A673 (cell line): ENCODE data around the gene NCAPH2. TPM values are rescaled to one million over a fixed set of nuclear protein-coding genes. Genes with fewer than 3 reads are reported as not detected.

Source experiments
- BruUV-seq: library from RNA; stranded (reverse); fragments of 400-500 nt; replicated peaks from 2 replicates; lab custom pipeline; 2021; lab: Mats Ljungman, UMichigan
- CTCF ChIA-PET: fragments of 300-600 bp; sonication (Branson Sonifier 250); formaldehyde crosslinking; loops from one replicate; lab custom pipeline; 2022; ENCODE audit warnings: antibody characterized with exemption; lab: Charles Lee
- POLR2A ChIA-PET: fragments of 300-600 bp; sonication (Branson Sonifier 250); formaldehyde crosslinking; loops from one replicate; lab custom pipeline; 2022; ENCODE audit warnings: antibody characterized with exemption; ENCODE audit not compliant: low non-redundant PET; lab: Charles Lee
- DNase-seq: peaks from one replicate; pipeline ENCODE4 v3.0.0-alpha.2; 2015; ENCODE audit warnings: low spot score
- H3K27ac ChIP-seq: fragments of 200-600 bp; sonication (generic); 2 replicates; pipeline ENCODE4 v1.5.1; 2016; ENCODE audit warnings: mixed run types, low read depth, mild to moderate bottlenecking, mixed read lengths, antibody characterized with exemption, low read length; ENCODE audit not compliant: poor library complexity, severe bottlenecking
- H3K27me3 ChIP-seq: fragments of 200-600 bp; sonication (generic); replicated peaks from 2 replicates; pipeline ENCODE4 v1.6.1; 2017; ENCODE audit warnings: mixed run types, low read depth, mild to moderate bottlenecking, mixed read lengths, antibody characterized with exemption, low read length; ENCODE audit not compliant: insufficient read depth, poor library complexity
- H3K36me3 ChIP-seq: fragments of 200-600 bp; sonication (generic); 2 replicates; pipeline ENCODE4 v1.6.1; 2016; ENCODE audit warnings: mixed run types, mild to moderate bottlenecking, mixed read lengths, antibody characterized with exemption, low read length; ENCODE audit not compliant: insufficient read depth, poor library complexity, severe bottlenecking
- H3K4me1 ChIP-seq: fragments of 200-600 bp; sonication (generic); 2 replicates; pipeline ENCODE4 v1.6.1; 2017; ENCODE audit warnings: mixed run types, mild to moderate bottlenecking, mixed read lengths, antibody characterized with exemption, low read length; ENCODE audit not compliant: insufficient read depth, poor library complexity, severe bottlenecking
- H3K4me3 ChIP-seq: fragments of 200-600 bp; sonication (generic); 2 replicates; pipeline ENCODE4 v1.5.1; 2016; ENCODE audit warnings: low read depth, mixed run types, mild to moderate bottlenecking, mixed read lengths, low read length; ENCODE audit not compliant: poor library complexity, severe bottlenecking
- H3K9me3 ChIP-seq: fragments of 200-600 bp; sonication (generic); 2 replicates; pipeline ENCODE4 v1.6.1; 2016; ENCODE audit warnings: mixed run types, low read depth, mild to moderate bottlenecking, mixed read lengths, antibody characterized with exemption, low read length; ENCODE audit not compliant: poor library complexity, severe bottlenecking
- EZH2 ChIP-seq: fragments of 200-600 bp; sonication (generic); IDR thresholded peaks from 2 replicates; pipeline ENCODE4 v1.6.1; 2017; ENCODE audit warnings: borderline replicate concordance, low read depth, mild to moderate bottlenecking, mixed read lengths, antibody characterized with exemption, low read length; ENCODE audit not compliant: poor library complexity, severe bottlenecking
- intact Hi-C: fragments of 100-400 bp; cut with micrococcal nuclease; formaldehyde crosslinking; loops from one replicate; pipeline ENCODE4 v1.10.0; 2022; ENCODE audit not compliant: unreplicated experiment
- total RNA-seq: library from RNA; stranded (reverse); gene quantifications from 2 replicates; pipeline ENCODE4 v1.2.3, GENCODE V29; 2021
- TF ChIP-seq, protein P1 (sequence below): fragments of 300-800, 200-600 bp; sonication (generic); conservative IDR thresholded peaks from 2 replicates; pipeline ENCODE4 v1.5.1; 2017; ENCODE audit warnings: low read depth, mild to moderate bottlenecking, antibody characterized with exemption, low read length, moderate library complexity, mixed read lengths

Gene NCAPH2
- total RNA-seq, 1 experiment from 2014 or later, result 135 TPM

DNA sequence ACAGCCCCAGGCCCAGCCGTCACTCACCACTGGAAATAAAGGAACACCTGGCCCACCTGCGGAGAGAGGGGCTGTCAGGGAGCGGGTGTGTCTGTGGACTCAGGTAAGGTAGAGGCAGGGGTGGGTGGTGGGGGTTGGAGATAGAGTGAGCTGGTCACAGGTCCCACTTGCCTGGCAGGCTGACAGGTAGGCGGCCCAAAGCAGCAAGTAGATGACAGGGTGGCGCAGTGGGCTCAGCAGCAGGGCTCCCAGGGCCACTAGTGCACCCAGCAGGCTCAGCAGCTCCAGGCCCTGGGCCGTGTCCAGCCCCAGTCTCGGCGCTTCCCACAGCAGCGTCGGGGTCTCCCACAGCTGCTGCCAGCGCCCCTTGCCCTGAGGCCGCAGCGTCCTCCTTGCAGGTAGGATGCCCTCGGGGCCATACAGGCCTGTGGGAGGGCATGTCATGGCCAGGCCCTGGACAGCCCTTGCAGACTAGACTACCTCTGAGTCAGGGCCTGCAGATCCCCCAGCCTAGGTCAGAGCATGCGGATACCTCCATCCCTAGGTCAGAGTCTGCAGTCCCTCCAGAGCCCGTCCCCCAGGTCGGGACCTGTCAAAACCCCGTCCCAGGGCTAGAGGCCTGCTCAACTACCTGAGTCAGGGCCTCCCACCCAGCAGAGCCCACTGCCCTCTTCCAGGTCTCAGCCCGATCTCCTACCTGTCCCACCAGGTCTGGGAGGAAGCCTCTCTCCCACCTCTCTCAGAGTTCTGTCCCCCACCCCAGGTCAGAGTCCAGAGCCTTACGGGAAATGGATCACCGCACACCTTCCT, 1.2 kb upstream of the NCAPH2 start:
- H3K36me3 ChIP-seq, result peaks cover 35% of the 10 kb centered on the region
- no peaks in the 10 kb centered on the region for H3K27me3 ChIP-seq
- ChIA-PET POLR2A (no interaction called here), CTCF (interaction anchor here (1.2 kb wide), 1 partner anchor 114 kb away, joined by 3 read pairs; no protein-coding TSS in a partner anchor)
- no peak for DNase-seq
- H3K27ac ChIP-seq, result peak overlapping the region; percentile 88
- H3K9me3 ChIP-seq, result no peaks in the 10 kb centered on the region
- peak overlapping the region; percentile 99 for H3K4me3 ChIP-seq
- intact Hi-C loops, result no loop called here
- peaks cover 18% of the 10 kb centered on the region for H3K4me1 ChIP-seq
- TSS peak; percentile 44 for BruUV-seq
- no peak for TF ChIP-seq EZH2

DNA sequence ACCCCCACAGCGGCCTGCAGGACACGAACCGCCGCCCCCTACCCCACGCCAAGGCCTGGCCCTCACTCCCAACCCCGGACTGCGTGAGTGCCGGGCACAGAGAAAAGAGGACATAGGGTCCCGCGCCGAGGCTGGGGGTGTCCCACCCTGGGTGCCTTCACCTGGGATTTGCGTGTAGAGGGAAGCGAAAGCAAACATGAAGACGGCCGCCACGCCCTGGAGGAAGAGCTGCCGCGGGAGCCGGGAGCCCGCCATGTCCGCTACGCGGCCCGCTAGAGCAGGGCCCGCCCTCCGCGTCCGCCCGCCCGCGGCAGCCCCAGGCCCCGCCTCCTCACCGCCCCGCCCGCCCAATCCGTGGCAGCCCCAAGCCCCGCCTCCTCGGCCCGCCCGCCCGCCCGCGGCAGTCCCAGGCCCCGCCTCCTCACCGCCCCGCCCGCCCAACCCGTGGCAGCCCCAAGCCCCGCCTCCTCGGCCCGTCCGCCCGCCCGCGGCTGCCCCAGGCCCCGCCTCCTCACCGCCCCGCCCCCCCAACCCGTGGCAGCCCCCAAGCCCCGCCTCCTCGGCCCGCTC, 518 bp upstream of the NCAPH2 start, which contains the start of gene LMF2:
Gene LMF2, minus strand, starts transcription at position 282 of the 570 bp plus-strand sequence. Its CDS starts 27 bp downstream, at position 255.
- intact Hi-C loops, result no loop called here
- ChIA-PET CTCF (interaction anchor here (0.7 to 1.2 kb wide), 4 partner anchors 9 to 113 kb away, joined by 3 to 8 read pairs (median 4); partner anchors contain the start of genes SCO2 and SYCE3), POLR2A (interaction anchor here (0.8 kb wide), 1 partner anchor 15 kb away, joined by 4 read pairs; no protein-coding TSS in a partner anchor)
- no peak for DNase-seq
- Histone ChIP-seq H3K27me3 (no peaks in the 10 kb centered on the region), H3K36me3 (peaks cover 40% of the 10 kb centered on the region), H3K27ac (peak within 1 kb of the TSS; percentile 95), H3K4me3 (peak within 1 kb of the TSS; percentile 99), H3K9me3 (no peaks in the 10 kb centered on the region), H3K4me1 (peaks cover 18% of the 10 kb centered on the region)
- no peak for TF ChIP-seq EZH2
- TF ChIP-seq, protein P1, sequence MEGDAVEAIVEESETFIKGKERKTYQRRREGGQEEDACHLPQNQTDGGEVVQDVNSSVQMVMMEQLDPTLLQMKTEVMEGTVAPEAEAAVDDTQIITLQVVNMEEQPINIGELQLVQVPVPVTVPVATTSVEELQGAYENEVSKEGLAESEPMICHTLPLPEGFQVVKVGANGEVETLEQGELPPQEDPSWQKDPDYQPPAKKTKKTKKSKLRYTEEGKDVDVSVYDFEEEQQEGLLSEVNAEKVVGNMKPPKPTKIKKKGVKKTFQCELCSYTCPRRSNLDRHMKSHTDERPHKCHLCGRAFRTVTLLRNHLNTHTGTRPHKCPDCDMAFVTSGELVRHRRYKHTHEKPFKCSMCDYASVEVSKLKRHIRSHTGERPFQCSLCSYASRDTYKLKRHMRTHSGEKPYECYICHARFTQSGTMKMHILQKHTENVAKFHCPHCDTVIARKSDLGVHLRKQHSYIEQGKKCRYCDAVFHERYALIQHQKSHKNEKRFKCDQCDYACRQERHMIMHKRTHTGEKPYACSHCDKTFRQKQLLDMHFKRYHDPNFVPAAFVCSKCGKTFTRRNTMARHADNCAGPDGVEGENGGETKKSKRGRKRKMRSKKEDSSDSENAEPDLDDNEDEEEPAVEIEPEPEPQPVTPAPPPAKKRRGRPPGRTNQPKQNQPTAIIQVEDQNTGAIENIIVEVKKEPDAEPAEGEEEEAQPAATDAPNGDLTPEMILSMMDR, result no peak
- BruUV-seq, result no TSS peak

DNA sequence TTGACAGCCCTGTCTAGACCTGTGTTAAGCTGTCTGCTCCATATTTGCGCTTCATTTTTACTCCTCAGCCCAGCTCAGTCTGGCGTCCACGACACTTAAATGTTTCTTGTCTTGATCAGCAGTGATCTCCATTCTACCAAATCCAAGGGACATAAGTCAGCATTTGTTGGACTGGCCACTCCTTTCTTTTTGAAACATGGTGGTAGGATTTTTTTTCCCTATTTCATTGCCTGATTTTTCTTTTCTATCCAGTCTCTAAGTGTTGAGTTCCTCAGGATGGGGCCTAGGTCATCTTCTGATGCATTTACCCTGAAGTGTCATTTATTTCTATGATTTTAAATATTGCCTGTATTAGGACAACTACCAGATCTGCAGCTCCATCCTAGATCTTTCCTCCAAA, 873 bp downstream of the NCAPH2 start:
- ChIA-PET CTCF (interaction anchor here (2.1 kb wide), 1 partner anchor 17 kb away, joined by 12 read pairs; the partner anchor contains the start of gene SCO2), POLR2A (interaction anchor here (1.1 kb wide), 1 partner anchor 17 kb away, joined by 8 read pairs; the partner anchor contains the start of gene SCO2)
- Histone ChIP-seq H3K36me3 (peaks cover 31% of the 10 kb centered on the region), H3K9me3 (no peaks in the 10 kb centered on the region), H3K27me3 (no peaks in the 10 kb centered on the region), H3K4me1 (peaks cover 18% of the 10 kb centered on the region), H3K27ac (peak overlapping the region; percentile 95), H3K4me3 (peak overlapping the region; percentile 82)
- BruUV-seq, result TSS peak; percentile 69
- no peak for TF ChIP-seq EZH2
- TF ChIP-seq, protein P1, result no peak
- no peak for DNase-seq
- intact Hi-C loops, result no loop called here
